Fibroblast of peridontal ligament (primary cell): ENCODE measurements around the gene DNAH9.

Experiments
- DNase-seq: peaks from one replicate; pipeline ENCODE4 v3.0.0-alpha.2; 2010; ENCODE audit errors: extremely low read depth

DNAH9 gene

GRCh38 chr17:11979795-11980194, 381.5 kb downstream of the DNAH9 start:
- DNase-seq, result no peak

- DNase-seq, result peak; percentile 11
Observed at GRCh38 chr17:11980813-11981212, 382.5 kb downstream of the DNAH9 start.

DNA sequence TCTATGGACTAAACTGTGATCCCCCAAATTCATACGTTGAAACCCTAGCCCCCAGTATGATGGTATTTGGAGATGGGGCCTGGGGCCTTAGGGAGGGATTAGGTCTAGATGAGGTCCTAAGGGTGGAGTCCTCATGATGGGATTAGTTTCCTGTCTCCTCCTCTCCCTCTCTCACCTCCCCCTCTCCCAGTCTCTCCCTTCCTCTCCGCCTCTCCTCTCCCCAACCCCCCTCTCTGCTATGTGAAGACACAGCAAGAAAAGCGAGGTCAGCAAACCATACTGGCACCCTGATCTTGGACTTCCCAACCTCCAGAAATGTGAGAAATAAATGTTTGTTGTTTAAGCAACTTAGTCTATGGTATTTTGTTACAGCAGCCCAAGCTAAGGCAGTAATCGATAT, 383.6 kb downstream of the DNAH9 start:
- no peak for DNase-seq

GRCh38 chr17:11986179-11986941, 388.1 kb downstream of the DNAH9 start:
- peak; percentile 60 for DNase-seq

- DNase-seq, result peak; percentile 77
Observed at GRCh38 chr17:11986942-11987329, 388.7 kb downstream of the DNAH9 start.

DNA sequence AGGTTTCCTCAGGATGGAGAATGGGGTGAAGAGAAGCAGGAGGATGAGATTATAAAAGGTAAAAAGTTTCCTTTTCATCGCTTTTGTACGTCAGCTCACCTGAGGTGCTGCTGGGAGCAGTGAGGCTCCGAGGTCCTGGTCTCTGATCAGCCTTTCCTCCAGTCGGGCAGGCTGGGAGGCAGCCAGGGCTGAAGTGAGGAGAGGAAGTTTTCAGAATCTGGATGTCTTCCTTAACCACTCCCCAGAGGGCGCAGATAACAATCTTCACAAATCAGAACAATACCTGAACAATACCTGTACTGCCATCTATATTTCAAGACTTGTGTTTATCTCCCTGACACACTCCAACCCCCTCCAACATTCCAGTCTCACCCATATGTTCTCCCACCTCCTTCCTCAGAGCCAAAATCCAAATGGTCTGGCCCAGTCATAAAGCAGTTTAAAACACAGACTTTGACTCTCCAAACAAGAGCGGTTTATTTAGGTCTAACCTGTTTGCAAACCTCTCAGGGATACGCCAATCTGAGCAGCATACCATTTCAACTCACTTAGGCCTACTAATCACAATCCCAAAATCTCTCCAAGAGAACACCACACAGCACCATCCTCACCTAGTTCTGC, 392.2 kb downstream of the DNAH9 start:
- DNase-seq, result no peak

DNA sequence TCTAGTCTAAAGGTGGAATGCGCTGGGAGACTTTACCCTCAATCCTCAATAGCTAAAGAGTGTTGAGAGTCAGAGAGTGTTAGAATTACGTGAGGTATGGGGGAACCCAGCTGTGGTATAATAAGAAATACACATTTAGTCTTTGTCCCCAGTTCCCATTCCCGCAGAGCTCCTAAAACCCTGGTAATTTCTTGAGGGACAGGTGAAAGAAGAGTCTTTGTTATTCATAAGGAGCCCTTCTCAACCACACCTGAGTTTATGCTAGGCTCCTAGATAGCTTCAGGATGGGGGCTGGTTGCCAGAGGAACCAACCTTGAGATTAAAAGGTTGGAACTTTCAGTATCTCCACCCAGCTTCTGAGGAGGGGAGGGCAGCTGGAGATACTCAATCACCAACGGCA, 393.2 kb downstream of the DNAH9 start:
- DNase-seq, result no peak

DNA sequence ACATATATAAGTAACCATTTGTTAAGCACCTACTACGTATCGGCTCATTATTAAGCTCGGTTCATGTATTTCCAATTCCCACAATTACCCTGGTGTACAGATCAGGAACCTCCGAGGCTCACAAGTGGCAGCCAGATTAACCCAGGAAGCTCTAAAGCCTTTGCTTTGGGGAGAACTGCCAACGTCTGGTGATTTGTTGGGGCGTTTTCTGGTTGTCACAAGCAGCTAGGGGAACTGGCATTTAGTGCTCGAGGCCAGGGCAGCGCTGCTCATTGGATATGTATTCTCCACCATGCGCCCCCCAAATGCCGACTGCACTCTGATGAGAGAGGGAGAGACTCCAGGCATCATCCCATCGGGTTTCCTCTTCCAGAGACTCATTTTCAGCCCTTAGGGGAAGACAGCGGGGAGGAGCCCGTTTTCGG, 398.5 kb downstream of the DNAH9 start:
- DNase-seq, result peak; percentile 44

GRCh38 chr17:11997147-11997971, 399.1 kb downstream of the DNAH9 start, which contains the start of gene ZNF18:
Gene ZNF18 (minus strand): TSS chr17:11997475. CDS start chr17:11992829, 4,646 bp downstream.
- DNase-seq, result peak; percentile 86

DNA sequence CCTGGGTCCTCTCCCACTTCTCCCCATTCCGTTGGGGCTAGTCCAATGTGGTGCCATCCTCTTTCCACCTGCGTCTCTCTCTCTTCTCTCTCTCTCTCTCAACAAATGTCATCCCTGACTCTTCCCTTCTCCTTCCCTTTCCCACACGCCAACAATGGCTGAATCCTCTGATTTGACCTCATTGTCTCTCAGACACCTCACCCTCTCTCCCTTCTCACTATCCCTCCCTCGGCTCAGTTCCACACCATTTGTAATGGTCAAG, 399.6 kb downstream of the DNAH9 start:
- no peak for DNase-seq

DNA sequence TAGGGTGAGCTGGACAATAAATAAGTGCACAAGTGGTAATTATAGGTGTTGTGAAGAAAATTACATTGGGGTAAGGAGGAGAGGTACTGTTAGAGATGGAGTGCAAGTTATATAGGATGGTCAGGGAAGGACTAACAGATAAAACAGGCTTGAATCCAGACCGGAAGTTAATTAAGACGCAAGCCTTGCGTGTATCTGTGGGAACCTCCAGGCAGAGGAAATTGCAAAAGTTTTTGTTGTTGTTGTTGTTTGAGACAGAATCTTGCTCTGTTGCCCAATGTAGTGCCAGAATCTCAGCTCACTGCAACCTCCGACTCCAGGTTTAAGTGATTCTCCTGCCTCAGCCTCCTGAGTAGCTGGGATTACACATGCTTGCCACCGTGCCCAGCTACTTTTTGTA, 401.4 kb downstream of the DNAH9 start:
- no peak for DNase-seq

DNA sequence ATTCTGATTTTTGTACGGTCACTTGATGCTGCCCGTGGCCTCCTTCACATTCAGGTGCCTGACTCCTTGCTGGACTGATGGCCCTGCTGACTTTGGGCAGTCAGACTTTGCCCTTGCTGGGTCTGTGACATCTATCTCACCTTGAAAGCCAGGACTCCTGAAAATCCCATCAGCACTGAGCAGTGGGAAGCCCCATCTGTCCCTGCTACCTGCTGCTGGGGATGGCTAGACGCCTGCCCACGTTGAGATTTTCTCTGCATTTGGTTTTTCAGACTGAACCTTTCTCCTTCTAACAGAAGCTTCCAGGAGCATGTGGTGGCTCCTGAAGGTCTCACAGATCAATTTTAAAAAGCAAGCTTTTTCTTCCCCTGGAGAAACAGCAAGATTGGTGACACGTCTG, 409.2 kb downstream of the DNAH9 start:
- DNase-seq, result no peak
